IPS-NIHi11 (cell line): ENCODE measurements around the gene ATP9B.
A peak's percentile ranks its signal among the peaks of the same experiment; 100 is the strongest.
"Not testable (repeated sequence)": the region's sequence is repeated elsewhere in the genome, so short reads cannot be mapped to it uniquely, and the experiment has no call there.

Source experiments
- DNase-seq: peaks from one replicate; pipeline ENCODE4 v3.0.0; 2012; ENCODE audit warnings: mixed read lengths, low spot score

The ATP9B gene

DNA sequence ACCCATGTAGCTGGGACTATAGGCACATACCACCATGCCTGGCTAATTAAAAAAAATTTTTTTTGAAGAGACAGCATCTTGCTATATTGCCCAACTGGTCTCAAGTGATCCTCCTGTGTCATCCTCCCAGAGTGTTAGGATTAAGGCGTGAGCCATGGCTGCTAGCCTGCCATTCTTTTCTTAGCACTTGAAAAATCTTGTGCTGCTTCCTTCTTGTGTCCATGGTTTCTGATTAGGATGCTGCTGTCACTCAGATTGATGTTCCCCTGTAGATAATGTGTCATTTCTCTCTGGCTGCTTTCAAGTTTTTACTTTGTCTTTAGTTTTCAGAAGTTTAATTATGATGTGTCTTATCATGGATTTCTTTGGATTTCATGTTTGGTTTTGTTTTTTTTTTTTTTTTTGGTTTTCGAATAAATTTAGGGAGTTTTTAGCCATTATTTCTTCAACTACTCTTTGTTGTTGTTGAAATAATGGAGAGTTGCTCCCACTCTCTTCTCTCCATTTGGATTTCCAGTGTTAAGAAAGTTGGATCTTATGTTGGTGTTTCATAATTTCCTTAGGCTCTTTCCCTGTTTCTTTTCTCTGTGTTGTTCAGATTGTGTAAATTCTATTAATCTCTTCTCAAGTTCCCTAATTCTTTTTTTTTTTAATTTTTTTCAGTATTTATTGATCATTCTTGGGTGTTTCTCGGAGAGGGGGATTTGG lies 2.5 kb downstream of the ATP9B start:
- DNase-seq = no peak

DNA sequence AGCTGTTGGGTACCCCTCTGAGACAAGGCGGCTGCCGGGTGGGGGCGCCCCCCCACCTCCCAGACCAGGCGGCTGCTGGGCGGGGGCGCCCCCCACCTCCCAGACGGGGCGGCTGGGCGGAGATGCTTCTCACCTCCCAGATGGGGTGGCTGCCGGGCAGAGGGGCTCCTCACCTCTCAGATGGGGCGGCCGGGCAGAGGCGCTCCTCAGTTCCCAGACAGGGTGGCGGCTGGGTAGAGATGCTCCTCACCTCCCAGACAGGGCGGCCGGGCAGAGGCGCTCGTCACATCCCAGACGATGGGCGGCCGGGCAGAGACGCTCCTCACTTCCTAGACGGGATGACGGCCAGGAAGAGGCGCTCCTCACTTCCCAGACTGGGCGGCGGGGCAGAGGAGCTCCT lies 3.5 kb downstream of the ATP9B start:
- not testable (repeated sequence) for DNase-seq

DNA sequence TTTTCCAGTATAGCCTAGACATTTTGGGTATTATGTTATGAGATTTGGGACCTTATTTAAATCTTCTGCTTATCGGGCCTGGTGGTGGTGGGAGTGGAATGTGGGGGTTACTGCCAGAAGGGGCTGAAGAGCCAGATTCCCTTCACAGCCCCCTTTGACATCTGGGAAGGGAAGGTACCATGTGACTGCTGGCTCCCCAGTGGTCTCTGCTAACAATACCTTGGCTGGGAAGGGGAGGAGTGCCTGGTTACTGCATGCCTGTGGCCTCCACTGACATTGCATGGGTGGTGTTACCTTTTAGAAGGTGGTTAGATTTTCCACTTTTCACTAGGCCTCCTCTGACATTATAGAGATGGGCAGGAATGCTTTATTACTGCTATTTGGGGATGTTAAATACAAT lies 8.0 kb downstream of the ATP9B start:
- DNase-seq = peak; percentile 35

DNA sequence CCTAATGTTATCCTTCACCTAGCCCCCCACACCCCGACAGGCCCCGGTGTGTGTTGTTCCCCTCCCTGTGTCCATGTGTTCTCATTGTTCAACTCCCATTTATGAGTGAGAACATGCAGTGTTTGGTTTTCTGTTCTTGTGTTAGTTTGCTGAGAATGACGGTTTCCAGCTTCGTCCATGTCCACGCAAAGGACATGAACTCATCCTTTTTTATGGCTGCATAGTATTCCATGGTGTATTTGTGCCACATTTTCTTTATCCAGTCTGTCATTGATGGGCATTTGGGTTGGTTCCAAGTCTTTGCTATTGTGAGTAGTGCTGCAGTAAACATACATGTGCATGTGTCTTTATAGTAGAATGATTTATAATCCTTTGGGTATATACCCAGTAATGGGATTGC lies 9.6 kb downstream of the ATP9B start:
- not testable (repeated sequence) for DNase-seq

DNA sequence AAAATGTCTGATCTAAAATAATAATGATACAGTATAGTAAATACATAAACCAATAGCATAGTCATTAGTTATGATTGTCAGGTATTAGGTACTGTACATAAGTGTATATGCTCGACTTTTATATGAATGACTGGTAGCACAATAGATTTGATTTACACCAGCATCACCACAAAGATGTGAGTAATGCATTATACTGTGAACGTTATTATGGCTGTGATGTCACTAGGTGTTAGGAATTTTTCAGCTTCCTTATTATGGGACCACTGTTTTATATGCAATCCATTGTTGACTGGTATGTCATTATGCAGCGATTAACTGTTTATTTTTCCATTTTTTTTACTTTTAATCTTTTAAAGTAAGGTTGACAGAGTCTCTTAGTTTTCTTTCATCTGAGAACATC lies 23.7 kb downstream of the ATP9B start:
- no peak for DNase-seq

DNA sequence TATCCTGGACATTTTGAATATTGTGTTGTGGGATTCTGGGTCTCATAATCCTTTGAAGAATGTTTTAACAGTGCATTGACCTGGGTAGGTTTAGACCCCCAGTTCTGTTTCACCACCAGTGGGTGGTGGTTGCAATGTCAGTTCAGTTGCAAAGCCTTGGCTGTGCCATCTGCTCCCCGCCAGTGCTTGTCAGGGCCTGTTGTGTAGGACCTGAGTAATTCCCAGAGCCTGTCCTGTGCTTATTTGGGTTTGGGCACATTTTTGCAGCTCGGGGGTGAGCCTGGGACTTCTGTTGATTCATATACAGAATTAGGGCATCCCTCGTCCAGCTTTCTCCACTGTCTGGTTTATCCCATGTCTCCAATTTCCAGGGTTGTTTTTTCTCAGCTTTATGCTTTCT lies 24.8 kb downstream of the ATP9B start:
- DNase-seq = no peak

DNA sequence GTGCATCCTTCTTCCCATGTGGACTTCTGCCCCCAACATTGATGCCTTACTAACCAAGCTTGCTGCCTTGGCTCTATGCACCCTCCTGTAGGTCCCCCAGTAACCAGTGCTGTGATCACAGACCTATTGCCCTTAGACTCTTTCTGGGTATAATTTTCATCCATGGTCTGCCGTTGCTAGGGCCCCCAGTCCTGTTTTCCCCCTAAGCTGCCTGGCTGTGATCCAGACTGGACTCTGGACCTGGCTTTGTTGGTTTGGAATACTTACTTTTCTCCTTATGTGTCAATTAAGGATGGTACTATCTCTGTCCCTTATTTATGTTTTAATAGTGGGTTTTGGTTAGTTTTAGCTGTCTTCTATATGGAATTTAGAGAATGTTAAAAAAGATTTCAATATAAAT lies 26.0 kb downstream of the ATP9B start:
- no peak for DNase-seq

DNA sequence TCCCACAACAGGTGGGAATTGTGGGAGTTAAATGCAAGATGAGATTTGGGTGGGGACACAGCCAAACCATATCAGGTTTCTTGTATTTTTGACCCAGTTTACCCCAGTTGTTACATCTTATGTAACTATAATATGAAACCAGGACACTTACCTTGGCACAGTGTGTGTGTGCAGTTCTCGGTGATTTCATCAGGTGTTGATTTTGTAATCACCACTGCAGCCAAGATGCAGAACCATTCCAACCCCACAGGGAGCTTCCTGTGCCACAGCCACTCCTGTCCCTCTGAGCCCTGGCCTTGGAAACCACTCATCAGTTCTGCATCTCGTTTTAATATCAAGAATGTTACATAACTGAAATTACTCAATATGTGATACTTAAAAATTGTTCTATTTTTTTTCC lies 31.8 kb downstream of the ATP9B start:
- no peak for DNase-seq

DNA sequence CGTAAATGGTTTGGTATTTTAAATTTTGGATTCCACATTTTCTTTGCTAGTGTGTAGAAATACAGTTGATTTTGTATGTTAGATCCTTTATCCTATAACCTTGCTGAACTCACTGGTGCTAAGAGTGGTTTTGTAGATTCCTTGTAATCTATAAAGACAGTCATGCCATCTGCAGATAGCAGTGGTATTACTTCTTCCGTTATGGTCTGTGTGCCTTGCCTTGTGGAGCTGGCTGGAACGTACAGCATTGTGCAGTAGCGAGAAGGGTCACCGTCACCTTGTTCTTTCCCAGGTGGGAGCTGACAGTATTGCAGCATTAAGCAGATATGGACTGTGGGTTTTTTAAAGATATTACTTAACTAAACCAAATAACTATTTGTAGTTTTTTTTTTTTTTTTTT lies 33.7 kb downstream of the ATP9B start:
- DNase-seq = no peak

DNA sequence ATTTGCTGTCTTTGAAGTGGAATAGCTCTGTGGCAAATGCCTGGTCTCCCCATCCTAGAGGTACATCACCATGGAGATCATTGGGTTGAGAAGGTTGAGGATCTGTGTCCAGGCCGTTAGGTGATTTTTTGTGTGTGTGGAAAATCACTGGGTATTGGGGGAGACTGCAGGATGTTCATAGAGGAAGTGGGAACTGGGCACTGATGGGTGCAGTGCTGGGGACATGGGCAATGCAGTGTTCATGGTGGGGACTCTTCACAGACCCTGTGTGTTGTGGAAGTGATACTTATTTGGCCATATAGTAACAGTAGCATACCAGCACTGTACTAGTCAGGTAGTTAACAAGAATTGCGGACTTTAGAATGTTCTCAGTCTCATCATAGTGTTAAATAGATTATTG lies 34.9 kb downstream of the ATP9B start:
- DNase-seq = no peak

DNA sequence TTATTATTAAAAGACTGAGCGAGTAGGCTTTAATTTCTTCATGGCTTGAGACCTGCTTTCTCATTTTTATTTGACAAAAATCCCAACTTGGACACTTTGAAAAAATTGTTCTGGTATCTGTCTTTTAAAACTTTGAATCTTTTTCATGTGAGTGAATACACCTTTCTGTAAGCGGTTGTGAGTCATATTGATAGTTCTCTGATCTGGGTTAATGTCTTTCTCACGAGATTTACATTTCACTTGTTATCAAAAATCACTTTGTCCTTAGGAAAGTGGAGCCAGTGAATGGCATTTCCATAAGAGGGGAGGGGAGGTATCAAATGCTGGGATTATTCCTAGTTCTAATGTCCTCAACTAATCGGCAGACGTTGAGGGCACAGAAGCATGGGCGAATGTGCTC lies 36.3 kb downstream of the ATP9B start:
- DNase-seq = no peak

DNA sequence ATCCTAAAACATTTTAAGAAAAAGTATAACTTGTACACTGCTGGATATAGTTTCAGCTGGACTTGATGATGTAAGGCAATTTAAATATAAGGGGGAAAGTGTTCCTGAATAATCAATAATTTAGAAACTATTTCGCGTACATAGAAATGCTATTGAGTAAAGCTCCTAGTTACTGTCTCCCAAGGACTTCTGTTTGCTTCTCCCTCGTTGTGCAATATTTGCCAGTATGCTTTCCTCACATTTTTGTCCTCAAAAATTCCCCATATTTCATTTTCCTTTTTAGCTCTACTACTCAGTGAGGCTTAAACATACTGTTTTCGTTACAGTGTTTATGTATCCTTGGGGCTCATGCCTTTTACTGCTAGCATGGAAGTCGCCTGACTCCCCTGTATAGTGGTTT lies 36.9 kb downstream of the ATP9B start:
- DNase-seq = no peak

DNA sequence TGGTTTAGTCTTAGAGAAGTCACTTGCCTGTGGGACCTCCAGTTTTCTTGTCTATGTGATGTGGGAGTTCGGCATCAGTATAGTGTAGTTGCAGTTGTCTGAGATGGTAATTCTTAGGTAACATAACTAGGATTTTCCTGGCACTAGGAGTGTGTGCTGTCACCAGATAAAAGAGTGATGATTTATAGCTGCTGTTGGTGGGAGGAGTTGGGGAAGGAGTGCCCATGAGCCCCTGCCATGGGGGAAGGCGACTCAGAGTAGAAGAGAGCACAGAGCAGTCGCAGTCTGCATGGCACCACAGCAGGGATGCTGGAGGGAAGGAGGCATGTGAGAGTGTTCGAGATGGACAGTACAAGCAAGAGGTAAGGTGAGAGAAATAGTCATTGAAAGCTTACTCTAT lies 38.7 kb downstream of the ATP9B start:
- DNase-seq = no peak

DNA sequence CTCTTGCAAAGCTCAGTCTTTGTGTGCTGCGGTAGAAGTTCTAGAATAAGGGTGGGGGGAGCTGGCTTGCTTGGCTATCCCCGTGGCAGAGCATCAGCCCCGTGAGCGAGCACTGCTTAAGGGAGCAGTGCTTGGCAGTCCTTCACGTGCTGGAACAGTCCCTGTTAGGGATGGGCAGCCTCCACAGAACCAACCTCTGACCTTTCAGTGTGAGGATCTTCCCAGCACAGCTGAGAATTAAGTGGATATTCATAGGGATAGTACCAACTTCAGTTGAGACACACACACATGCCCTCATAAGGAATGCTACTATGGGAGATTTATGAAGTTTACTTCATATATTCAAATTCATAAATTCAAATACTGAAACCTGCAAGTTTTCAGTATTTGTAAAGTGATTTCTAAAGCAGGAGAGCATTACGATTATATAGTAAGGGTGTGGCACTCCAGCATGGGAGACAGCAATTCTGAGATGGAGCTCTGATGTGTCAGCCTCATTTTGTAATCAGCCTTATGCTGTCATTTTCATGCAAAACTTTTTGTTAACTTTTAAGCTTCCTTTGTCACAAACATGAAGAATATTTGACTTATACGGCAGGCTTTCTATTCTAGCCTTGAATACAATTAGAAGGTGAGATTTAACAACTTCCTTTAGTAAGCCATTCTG lies 39.5 kb downstream of the ATP9B start:
- no peak for DNase-seq

DNA sequence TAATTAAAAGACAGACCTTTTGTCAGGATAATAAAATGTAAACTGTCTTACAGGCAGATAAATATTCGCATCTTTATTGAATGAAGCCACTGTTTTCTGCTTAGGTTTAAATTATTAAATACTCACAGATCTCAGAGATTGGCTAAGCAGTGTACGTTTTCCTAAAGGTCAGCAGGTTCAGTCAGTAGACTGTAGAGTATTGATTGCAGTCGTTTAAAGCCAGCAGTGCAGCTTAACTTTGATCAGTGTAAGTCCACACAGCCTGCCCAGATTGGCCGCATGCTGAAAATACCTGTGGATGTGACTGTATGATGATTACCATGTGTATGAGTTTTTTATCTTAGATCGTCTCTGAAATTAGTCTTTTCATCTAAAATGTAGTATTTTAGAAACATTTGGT lies 42.3 kb downstream of the ATP9B start:
- no peak for DNase-seq

DNA sequence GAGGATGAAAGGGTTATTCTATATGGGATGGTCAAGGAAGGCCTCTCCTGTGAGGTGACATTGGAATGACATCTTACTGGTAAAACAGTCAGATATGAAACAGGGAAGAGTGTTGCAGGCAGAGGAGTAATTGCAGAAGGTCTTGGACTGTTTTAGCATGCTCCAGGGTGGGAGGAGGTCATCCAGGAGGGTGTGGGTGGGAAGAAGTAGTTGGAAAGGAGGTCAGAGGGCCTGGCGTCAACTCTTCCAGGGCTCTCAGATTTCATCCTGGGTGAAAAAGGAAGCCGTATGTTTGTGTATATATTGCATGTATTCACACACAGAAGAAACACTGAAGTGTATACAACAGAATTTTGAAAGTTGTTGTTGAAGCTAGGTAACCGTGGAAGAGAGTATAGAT lies 48.2 kb downstream of the ATP9B start:
- no peak for DNase-seq

DNA sequence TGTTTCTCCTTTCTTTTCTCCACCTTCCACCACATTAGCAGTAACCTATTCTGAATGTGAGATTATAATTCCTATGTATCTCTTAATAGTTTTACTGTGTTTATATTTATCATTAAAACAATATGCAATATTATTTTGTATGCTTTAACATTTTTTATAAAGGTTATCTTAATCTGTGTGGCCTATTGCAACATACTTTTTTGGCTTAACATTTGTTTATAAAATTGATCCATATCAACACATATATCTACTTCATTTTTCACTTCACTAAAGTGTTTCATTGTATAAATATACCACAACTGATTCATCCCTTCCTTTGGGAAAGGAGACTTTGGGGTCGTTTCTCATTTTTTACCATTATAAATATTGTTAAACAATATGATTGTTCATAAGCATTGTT lies 48.6 kb downstream of the ATP9B start:
- DNase-seq = no peak

DNA sequence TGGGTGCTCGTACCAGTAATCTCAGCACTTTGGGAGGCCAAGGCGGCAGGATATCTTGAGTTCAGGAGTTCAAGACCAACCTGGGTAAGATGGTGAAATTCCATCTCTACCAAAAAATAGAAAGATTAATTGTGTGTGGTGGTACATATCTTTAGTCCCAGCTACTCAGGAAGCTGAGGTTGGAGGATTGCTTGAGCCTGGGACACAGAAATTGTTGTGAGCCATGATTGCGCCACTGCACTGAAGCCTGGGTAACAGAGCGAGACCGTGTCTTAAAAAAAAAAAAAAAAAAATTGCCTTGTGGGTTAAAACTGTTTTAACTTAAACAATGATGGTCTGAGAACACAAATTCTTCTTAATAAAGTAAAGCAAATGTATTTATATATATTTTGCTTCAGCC lies 49.6 kb downstream of the ATP9B start:
- no peak for DNase-seq

DNA sequence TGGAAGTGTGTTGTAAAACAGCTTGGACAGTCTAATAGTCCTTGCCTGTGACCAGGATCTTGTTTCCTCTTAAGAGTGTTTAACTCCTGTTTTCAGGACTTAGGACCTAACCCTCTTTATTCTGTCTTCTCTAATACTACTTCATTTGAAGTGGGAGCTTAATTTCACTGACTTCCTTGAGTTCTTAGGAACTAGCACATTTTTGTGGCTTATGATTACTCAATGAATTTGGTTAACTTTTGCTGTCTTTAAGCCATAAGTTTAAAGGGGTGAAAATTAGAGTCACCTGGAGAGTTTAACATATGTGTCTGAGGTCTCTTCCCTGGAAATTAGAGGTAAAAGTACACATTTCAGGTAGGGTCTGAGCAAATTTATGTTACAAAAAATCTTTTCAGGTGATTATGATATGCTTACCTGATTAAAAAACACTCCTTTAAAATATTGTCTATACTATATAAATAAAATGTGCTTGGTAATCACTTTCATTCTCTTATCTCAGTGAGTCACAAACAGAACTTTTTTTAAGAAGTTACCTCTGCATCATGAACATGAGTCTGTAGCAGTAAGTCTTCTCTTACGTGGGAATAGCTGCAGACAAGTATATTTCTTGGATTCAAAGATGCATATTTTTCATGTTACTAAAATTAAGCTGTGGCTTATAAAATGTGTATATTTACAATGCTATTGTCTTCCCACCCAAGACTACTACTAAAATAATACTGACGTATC lies 52.7 kb downstream of the ATP9B start:
- no peak for DNase-seq

DNA sequence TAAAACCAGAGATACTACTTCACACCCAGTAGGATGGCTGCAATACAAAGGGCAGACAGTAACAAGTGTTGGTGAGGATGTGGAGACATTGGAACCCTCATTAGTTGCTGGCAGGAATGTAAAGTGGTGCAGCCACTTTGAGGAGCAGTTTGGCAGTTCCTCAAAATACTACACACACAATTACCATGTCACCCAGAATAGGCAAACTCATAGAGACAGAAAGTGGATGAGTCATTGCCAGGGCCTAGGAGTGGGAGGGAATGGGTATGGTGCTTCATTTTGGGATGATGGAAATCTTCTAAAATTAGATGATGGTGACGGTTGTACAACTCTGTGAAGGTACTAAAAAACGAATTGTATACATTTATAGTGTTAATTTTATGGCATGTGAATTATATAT lies 54.8 kb downstream of the ATP9B start:
- no peak for DNase-seq

DNA sequence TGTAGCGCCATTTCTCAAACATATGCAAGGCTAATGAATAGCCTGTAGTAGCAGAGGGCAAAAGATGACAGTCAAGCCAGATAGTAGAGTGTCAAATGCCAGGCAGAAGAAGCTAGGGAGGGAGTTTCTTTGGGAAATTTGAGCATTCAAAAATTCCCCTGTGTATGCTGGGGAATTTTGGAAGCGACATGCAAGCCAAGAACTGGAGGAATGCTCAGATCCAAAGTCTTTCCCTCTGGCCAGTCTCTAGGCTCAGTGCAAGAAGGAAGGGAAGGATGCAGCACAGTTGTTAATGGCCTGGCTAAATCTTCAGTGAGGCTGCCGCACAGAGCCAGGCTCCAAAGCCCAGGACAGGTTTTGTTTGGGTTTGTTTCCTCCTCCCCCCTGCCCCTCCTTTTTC lies 59.9 kb downstream of the ATP9B start:
- no peak for DNase-seq

DNA sequence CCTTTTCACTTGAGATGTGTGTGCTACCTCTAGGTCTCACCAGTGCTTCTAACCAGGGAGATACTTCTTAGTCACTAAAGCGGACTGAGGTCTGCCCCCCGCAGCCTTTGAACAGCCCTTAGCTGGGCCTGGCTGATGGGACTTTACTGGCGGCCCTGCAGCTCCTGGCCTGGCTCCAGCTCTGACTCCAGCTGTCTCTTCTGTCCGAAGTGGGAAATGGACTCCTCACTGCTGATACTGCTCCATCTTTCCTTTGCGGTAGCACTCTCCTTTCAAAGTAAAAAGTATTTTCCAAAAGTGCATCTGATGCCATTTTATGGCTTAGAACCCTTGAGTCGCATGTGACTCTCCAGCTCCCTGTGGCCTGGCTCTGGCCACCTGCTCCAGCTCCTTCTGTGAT lies 64.5 kb downstream of the ATP9B start:
- no peak for DNase-seq

DNA sequence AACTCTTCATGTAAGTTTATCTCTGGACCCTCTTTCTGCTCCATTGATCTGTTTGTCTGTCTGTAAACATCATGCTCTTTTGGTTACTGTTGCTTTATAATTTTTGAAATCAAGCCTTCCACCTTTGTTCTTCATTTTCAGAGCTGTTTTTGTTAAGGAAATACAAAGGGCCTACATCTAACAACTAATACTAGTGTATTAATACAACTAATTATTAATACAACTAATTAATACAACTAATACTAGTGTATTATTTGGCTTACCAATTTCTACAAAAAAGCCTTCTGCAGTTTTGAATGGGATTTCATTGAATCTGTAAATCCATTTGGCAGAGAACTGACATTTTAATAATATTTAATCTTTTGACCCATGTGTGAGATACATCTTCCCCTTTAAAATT lies 66.7 kb downstream of the ATP9B start:
- no peak for DNase-seq

DNA sequence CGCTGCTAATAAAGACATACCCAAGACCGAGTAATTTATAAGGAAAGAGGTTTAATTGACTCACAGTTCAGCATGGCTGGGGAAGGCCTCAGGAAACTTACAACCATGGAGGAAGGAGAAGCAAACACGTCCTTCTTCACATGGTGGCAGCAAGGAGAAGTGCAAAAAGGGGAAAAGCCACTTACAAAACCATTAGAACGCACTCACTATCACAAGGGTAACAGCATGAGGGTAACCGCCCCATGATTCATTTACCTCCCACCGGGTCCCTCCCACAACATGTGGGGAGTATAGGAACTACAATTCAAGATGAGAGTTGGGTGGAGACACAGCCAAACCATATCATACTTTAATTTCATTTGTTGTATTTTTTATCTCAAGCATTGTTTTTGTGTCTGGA lies 67.5 kb downstream of the ATP9B start:
- no peak for DNase-seq
